Measurements from ENCODE around the gene DACH1.

Gene DACH1

DNA sequence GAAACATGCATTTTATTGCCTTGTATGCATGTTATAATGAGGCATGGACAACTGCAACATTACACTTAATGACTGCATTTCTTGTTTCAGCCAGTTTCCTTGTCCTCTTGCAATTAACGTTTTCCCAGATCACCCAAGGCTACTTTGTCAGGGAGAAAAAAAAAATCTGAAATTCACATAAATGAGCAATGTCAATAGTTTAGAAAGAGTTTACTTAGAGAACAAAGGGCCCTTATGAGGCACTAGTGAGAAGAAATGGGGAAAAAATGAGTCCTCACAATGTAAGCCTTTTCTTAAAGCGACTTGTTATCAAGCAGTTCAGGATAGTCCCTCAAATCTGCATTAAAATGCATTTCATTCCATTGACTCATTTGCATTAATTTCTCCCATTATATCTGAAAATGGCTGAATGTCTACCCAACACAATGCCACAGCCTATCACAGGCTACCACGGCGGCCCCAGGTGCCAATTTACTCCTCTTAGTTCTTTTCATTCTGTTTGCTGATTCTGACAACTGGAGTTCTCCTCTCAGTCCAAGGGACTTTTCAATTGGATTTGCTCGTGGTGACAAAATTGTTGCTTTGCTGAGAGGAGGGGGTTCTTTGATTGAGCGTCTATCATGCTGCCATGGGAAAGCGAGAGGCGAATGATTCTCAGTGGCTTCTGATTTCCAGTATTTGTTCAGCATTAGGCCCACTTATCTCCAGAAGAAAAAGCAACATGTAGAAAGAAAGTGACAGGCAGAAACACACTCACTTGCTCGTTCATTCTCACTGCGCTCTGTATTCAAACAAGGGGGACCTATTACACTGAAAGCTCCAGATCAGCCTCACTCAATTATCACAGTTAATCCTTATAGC lies 107.1 kb downstream of the DACH1 start:
- Histone ChIP-seq H2AK5ac (ENCODE audit: low read length, severe bottlenecking) (no peak overlapping the region), H3K4me3 (ENCODE audit: insufficient read depth in 1 of 2, low read depth in 1 of 2, low read length in 2 of 2) (no peak overlapping the region), H3K9me3 (ENCODE audit: control insufficient read depth, low read length) (no peaks in the 10 kb centered on the region), H3K27me3 (ENCODE audit: control insufficient read depth in 1 of 2, insufficient read depth in 1 of 2, low read length in 2 of 2) (no peaks in the 10 kb centered on the region), H3K4ac (ENCODE audit: low read depth in 1 of 2, low read length in 2 of 2) (peak overlapping the region in 1 of 2 experiments; percentile 67), H3K9ac (ENCODE audit: low read length) (no peak overlapping the region), H2BK12ac (ENCODE audit: low read length in 2 of 2) (no peak overlapping the region), H2BK15ac (ENCODE audit: low read depth, poor library complexity, severe bottlenecking) (no peak overlapping the region), H2BK5ac (ENCODE audit: low read depth, low read length, poor library complexity, severe bottlenecking) (no peak overlapping the region), H3K27ac (ENCODE audit: low read length, poor library complexity, severe bottlenecking) (no peak overlapping the region), H4K91ac (ENCODE audit: low read length) (no peak overlapping the region), H3K4me1 (ENCODE audit: control insufficient read depth, insufficient read depth, low read depth, low read length) (no peaks in the 10 kb centered on the region), H3K79me1 (replicated peaks; ENCODE audit: low read length, poor library complexity, severe bottlenecking) (no peaks in the 10 kb centered on the region), H2AFZ (ENCODE audit: low read depth, low read length) (no peak overlapping the region), H2BK120ac (ENCODE audit: low read depth, low read length) (no peak overlapping the region), H3K23ac (ENCODE audit: low read length in 2 of 2) (no peak overlapping the region), H3K36me3 (ENCODE audit: control insufficient read depth in 1 of 2, insufficient read depth in 2 of 2, low read depth in 1 of 2, low read length in 2 of 2) (no peaks in the 10 kb centered on the region), H3K14ac (ENCODE audit: low read length in 2 of 2) (no peak overlapping the region), H3K18ac (ENCODE audit: low read depth in 1 of 2, low read length in 2 of 2) (peak overlapping the region; percentile 14 to 66), H4K8ac (ENCODE audit: low read length) (no peak overlapping the region), H3K4me2 (ENCODE audit: low read length, poor library complexity, severe bottlenecking) (peak overlapping the region; percentile 22)
- DNase-seq, result no peak
- 62% methylated on average over 9 of the region's 10 CpGs for WGBS

DNA sequence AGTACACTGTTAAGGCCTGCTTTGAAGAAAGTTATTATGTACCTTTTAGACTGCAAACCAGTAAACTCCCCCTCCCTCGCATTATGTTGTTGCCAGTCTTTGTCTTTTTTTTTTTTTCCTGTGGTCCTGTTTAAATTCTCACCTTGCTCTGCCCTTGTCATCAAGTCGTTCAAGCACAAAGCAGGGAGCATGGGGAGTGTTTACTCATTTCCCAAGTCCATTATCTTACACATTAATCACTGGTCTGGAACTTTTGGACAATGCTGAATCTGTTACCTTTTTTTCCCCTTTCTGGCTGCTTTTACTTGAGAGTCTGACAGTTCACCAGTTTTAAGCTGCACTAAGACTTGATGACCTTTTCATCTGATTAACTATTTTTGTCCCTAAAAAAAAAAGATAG lies 108.2 kb downstream of the DACH1 start:
- Histone ChIP-seq H3K4me2 (ENCODE audit: low read length, poor library complexity, severe bottlenecking) (no peak overlapping the region), H3K27me3 (ENCODE audit: control insufficient read depth in 1 of 2, insufficient read depth in 1 of 2, low read length in 2 of 2) (no peaks in the 10 kb centered on the region), H3K4ac (ENCODE audit: low read depth in 1 of 2, low read length in 2 of 2) (no peak overlapping the region), H3K9me3 (ENCODE audit: control insufficient read depth, low read length) (no peaks in the 10 kb centered on the region), H3K36me3 (ENCODE audit: control insufficient read depth in 1 of 2, insufficient read depth in 2 of 2, low read depth in 1 of 2, low read length in 2 of 2) (no peaks in the 10 kb centered on the region), H3K4me1 (ENCODE audit: control insufficient read depth, insufficient read depth, low read depth, low read length) (no peaks in the 10 kb centered on the region), H2BK12ac (ENCODE audit: low read length in 2 of 2) (no peak overlapping the region), H2BK15ac (ENCODE audit: low read depth, poor library complexity, severe bottlenecking) (no peak overlapping the region), H3K27ac (ENCODE audit: low read length, poor library complexity, severe bottlenecking) (no peak overlapping the region), H2AK5ac (ENCODE audit: low read length, severe bottlenecking) (no peak overlapping the region), H2AFZ (ENCODE audit: low read depth, low read length) (no peak overlapping the region), H4K8ac (ENCODE audit: low read length) (no peak overlapping the region), H3K18ac (ENCODE audit: low read depth in 1 of 2, low read length in 2 of 2) (no peak overlapping the region), H4K91ac (ENCODE audit: low read length) (no peak overlapping the region), H3K4me3 (ENCODE audit: insufficient read depth in 1 of 2, low read depth in 1 of 2, low read length in 2 of 2) (no peak overlapping the region), H3K23ac (ENCODE audit: low read length in 2 of 2) (no peak overlapping the region), H3K79me1 (replicated peaks; ENCODE audit: low read length, poor library complexity, severe bottlenecking) (no peaks in the 10 kb centered on the region), H3K14ac (ENCODE audit: low read length in 2 of 2) (no peak overlapping the region), H2BK5ac (ENCODE audit: low read depth, low read length, poor library complexity, severe bottlenecking) (no peak overlapping the region), H3K9ac (ENCODE audit: low read length) (no peak overlapping the region), H2BK120ac (ENCODE audit: low read depth, low read length) (no peak overlapping the region)
- 16% methylated on average over 2 of the region's 2 CpGs for WGBS
- DNase-seq, result peak; percentile 36

DNA sequence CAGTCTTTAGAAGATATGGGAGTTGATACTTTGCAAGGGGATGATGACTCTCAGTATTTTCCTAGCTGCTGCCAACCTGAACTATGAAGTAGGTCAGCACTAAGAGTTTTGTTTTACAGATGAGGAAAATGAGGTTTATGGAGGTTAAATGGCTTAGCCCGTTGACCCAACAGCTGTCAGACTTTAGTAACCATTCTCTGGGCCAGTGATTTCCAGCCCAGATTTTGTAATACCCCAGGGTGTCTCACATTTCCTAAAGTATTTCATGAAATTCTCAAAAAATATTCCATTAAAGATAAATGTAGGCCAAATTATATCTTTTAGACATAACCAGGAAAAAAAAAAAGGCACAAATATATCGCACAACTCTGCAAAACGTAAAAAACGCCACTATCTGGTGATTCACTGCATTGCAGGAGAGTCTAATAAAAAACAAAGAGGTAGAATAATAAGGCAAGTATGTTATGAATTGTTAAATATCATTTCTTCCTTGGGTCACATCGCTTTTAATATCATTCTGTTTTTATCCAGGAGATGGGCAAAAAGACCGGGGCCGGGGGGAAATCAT lies 112.5 kb downstream of the DACH1 start:
- Histone ChIP-seq H3K27me3 (ENCODE audit: control insufficient read depth in 1 of 2, insufficient read depth in 1 of 2, low read length in 2 of 2) (no peaks in the 10 kb centered on the region), H2BK5ac (ENCODE audit: low read depth, low read length, poor library complexity, severe bottlenecking) (no peak overlapping the region), H3K18ac (ENCODE audit: low read depth in 1 of 2, low read length in 2 of 2) (peak overlapping the region in 1 of 2 experiments; percentile 12), H3K14ac (ENCODE audit: low read length in 2 of 2) (no peak overlapping the region), H2AFZ (ENCODE audit: low read depth, low read length) (no peak overlapping the region), H2BK120ac (ENCODE audit: low read depth, low read length) (no peak overlapping the region), H3K9ac (ENCODE audit: low read length) (no peak overlapping the region), H3K4me2 (ENCODE audit: low read length, poor library complexity, severe bottlenecking) (no peak overlapping the region), H2BK12ac (ENCODE audit: low read length in 2 of 2) (no peak overlapping the region), H3K4ac (ENCODE audit: low read depth in 1 of 2, low read length in 2 of 2) (no peak overlapping the region), H3K4me1 (ENCODE audit: control insufficient read depth, insufficient read depth, low read depth, low read length) (no peaks in the 10 kb centered on the region), H4K8ac (ENCODE audit: low read length) (no peak overlapping the region), H2AK5ac (ENCODE audit: low read length, severe bottlenecking) (no peak overlapping the region), H3K23ac (ENCODE audit: low read length in 2 of 2) (no peak overlapping the region), H3K9me3 (ENCODE audit: control insufficient read depth, low read length) (no peaks in the 10 kb centered on the region), H3K79me1 (replicated peaks; ENCODE audit: low read length, poor library complexity, severe bottlenecking) (no peaks in the 10 kb centered on the region), H4K91ac (ENCODE audit: low read length) (no peak overlapping the region), H2BK15ac (ENCODE audit: low read depth, poor library complexity, severe bottlenecking) (no peak overlapping the region), H3K4me3 (ENCODE audit: insufficient read depth in 1 of 2, low read depth in 1 of 2, low read length in 2 of 2) (no peak overlapping the region), H3K36me3 (ENCODE audit: control insufficient read depth in 1 of 2, insufficient read depth in 2 of 2, low read depth in 1 of 2, low read length in 2 of 2) (no peaks in the 10 kb centered on the region), H3K27ac (ENCODE audit: low read length, poor library complexity, severe bottlenecking) (no peak overlapping the region)
- 100% methylated on average over 3 of the region's 7 CpGs for WGBS
- no peak for DNase-seq

DNA sequence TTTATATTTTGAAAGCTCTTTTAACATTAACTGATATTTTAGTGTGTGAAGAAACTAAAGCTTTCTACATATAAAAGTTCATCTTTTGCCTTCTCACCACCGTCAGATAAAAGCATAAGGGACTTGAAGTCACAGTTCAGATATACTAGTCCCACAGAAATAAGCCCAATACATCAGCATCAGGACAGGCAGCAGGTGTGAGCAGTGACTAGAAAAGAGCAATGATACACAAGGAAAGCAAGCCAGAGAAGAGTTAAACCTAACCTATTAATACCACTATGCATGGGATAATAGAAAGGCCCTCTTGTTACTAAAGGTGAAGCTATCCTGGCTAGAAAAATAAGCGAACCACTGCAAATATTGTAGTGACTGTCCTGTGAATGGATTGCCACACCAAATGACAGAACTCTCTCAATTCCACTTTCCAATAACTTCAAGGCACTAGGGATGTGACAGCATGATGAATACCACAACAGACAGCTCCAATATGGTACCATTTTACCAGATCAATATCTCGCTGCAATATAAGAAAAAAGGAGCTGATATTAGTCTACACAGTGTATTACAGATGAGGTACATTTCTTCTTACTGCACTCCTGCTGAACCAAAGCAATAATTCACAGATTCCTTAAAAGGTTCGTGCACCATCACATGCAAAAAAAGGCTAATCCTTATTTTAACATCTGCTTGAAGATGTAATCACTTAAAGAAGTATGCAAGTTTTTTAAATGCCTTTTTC lies 114.1 kb downstream of the DACH1 start:
- H3K4me2 ChIP-seq (ENCODE audit: low read length, poor library complexity, severe bottlenecking), result no peak overlapping the region
- H3K4me3 ChIP-seq (ENCODE audit: insufficient read depth in 1 of 2, low read depth in 1 of 2, low read length in 2 of 2), result no peak overlapping the region
- H4K8ac ChIP-seq (ENCODE audit: low read length), result no peak overlapping the region
- no peak overlapping the region for H2BK5ac ChIP-seq (ENCODE audit: low read depth, low read length, poor library complexity, severe bottlenecking)
- no peak overlapping the region for H2BK120ac ChIP-seq (ENCODE audit: low read depth, low read length)
- H3K9ac ChIP-seq (ENCODE audit: low read length), result no peak overlapping the region
- no peaks in the 10 kb centered on the region for H3K27me3 ChIP-seq (ENCODE audit: control insufficient read depth in 1 of 2, insufficient read depth in 1 of 2, low read length in 2 of 2)
- H3K4ac ChIP-seq (ENCODE audit: low read depth in 1 of 2, low read length in 2 of 2), result no peak overlapping the region
- H3K18ac ChIP-seq (ENCODE audit: low read depth in 1 of 2, low read length in 2 of 2), result peak overlapping the region in 1 of 2 experiments; percentile 62
- no peak overlapping the region for H3K27ac ChIP-seq (ENCODE audit: low read length, poor library complexity, severe bottlenecking)
- no peaks in the 10 kb centered on the region for H3K9me3 ChIP-seq (ENCODE audit: control insufficient read depth, low read length)
- H2AFZ ChIP-seq (ENCODE audit: low read depth, low read length), result no peak overlapping the region
- no peak overlapping the region for H2AK5ac ChIP-seq (ENCODE audit: low read length, severe bottlenecking)
- no peak overlapping the region for H4K91ac ChIP-seq (ENCODE audit: low read length)
- 95% methylated on average over 1 of the region's 4 CpGs for WGBS
- no peak overlapping the region for H3K23ac ChIP-seq (ENCODE audit: low read length in 2 of 2)
- no peaks in the 10 kb centered on the region for H3K36me3 ChIP-seq (ENCODE audit: control insufficient read depth in 1 of 2, insufficient read depth in 2 of 2, low read depth in 1 of 2, low read length in 2 of 2)
- no peak overlapping the region for H2BK12ac ChIP-seq (ENCODE audit: low read length in 2 of 2)
- H3K14ac ChIP-seq (ENCODE audit: low read length in 2 of 2), result no peak overlapping the region
- H3K4me1 ChIP-seq (ENCODE audit: control insufficient read depth, insufficient read depth, low read depth, low read length), result no peaks in the 10 kb centered on the region
- no peak for DNase-seq
- no peak overlapping the region for H2BK15ac ChIP-seq (ENCODE audit: low read depth, poor library complexity, severe bottlenecking)
- H3K79me1 ChIP-seq (replicated peaks; ENCODE audit: low read length, poor library complexity, severe bottlenecking), result no peaks in the 10 kb centered on the region

Measured in mesenchymal stem cell (in vitro differentiated cells and primary cell).